HepG2 (cell line): Measurements from ENCODE around the gene GSTK1. TPM values are rescaled to one million over a fixed set of nuclear protein-coding genes. Genes with fewer than 3 reads are reported as not detected.
A peak's percentile ranks its signal among the peaks of the same experiment; 100 is the strongest.

Source experiments
- ARID3A ChIP-seq: IDR thresholded peaks from 2 replicates; pipeline ENCODE4 v1.6.1; 2012; ENCODE audit warnings: low read depth, low read length, improper control_type of control experiment
- BCL6 ChIP-seq: IDR thresholded peaks from 2 replicates; pipeline ENCODE4 v1.6.1; 2016; ENCODE audit warnings: missing genetic modification reagents, missing compliant biosample characterization
- CENPBD1 ChIP-seq: sonication (generic); formaldehyde crosslinking; IDR thresholded peaks from 2 replicates; pipeline ENCODE4 v1.8.0; 2022; ENCODE audit warnings: missing genetic modification reagents, low read depth, mild to moderate bottlenecking, borderline replicate concordance
- DNMT1 ChIP-seq: sonication (generic); formaldehyde crosslinking; IDR thresholded peaks from 2 replicates; pipeline ENCODE4 v1.5.1; 2020; ENCODE audit warnings: mild to moderate bottlenecking, missing genetic modification reagents
- ESRRA ChIP-seq: sonication (generic); formaldehyde crosslinking; IDR thresholded peaks from 2 replicates; pipeline ENCODE4 v1.5.1; 2020; ENCODE audit warnings: mild to moderate bottlenecking, low read depth, missing genetic modification reagents
- FOXJ3 ChIP-seq: sonication (generic); formaldehyde crosslinking; IDR thresholded peaks from 2 replicates; pipeline ENCODE4 v1.4.0; 2020; ENCODE audit warnings: missing genetic modification reagents, mild to moderate bottlenecking, borderline replicate concordance
- HBP1 ChIP-seq: IDR thresholded peaks from 2 replicates; pipeline ENCODE4 v1.6.1; 2016; ENCODE audit warnings: low read depth, control low read depth
- MAZ ChIP-seq, 2 experiments: sonication (generic) in 1 of 2; formaldehyde crosslinking in 1 of 2; IDR thresholded peaks; 2 replicates each; pipeline versions ENCODE4 v1.5.0 to v1.6.1; 2012 to 2020; ENCODE audit warnings: low read depth in 2 of 2, mild to moderate bottlenecking in 2 of 2, borderline replicate concordance in 1 of 2, improper control_type of control experiment in 1 of 2, low read length in 1 of 2, missing genetic modification reagents in 1 of 2, moderate library complexity in 1 of 2
- NR1H2 ChIP-seq: sonication (generic); formaldehyde crosslinking; IDR thresholded peaks from 2 replicates; pipeline ENCODE4 v1.8.1; 2022; ENCODE audit warnings: low read depth, missing genetic modification reagents, borderline replicate concordance
- POLR2AphosphoS5 ChIP-seq: IDR thresholded peaks from 2 replicates; pipeline ENCODE4 v1.6.1; 2012; ENCODE audit warnings: low read depth, low read length
- RBM22 ChIP-seq: fragments of 200-400 bp; formaldehyde crosslinking; optimal IDR thresholded peaks from 2 replicates; pipeline ENCODE3; 2017; ENCODE audit warnings: mild to moderate bottlenecking, low read length, moderate library complexity
- SNAPC2 ChIP-seq: sonication (generic); formaldehyde crosslinking; IDR thresholded peaks from 2 replicates; pipeline ENCODE4 v1.8.1; 2022; ENCODE audit warnings: mild to moderate bottlenecking, missing genetic modification reagents
- SSRP1 ChIP-seq: IDR thresholded peaks from 2 replicates; pipeline ENCODE4 v1.6.1; 2016; ENCODE audit warnings: control low read depth
- TARDBP ChIP-seq: sonication (generic); formaldehyde crosslinking; IDR thresholded peaks from 2 replicates; pipeline ENCODE4 v1.8.0; 2022; ENCODE audit warnings: mild to moderate bottlenecking, missing genetic modification reagents
- XBP1 ChIP-seq: sonication (generic); formaldehyde crosslinking; IDR thresholded peaks from 2 replicates; pipeline ENCODE4 v1.5.0; 2020; ENCODE audit warnings: missing genetic modification reagents
- ZBTB33 ChIP-seq: sonication (generic); formaldehyde crosslinking; IDR thresholded peaks from 2 replicates; pipeline ENCODE4 v1.4.0; 2020; ENCODE audit warnings: missing genetic modification reagents
- ZFP62 ChIP-seq: sonication (generic); formaldehyde crosslinking; IDR thresholded peaks from 2 replicates; pipeline ENCODE4 v1.4.0; 2020; ENCODE audit warnings: missing genetic modification reagents
- ZNF556 ChIP-seq: sonication (generic); formaldehyde crosslinking; IDR thresholded peaks from 2 replicates; pipeline ENCODE4 v1.4.0; 2020; ENCODE audit warnings: mild to moderate bottlenecking, missing genetic modification reagents, borderline replicate concordance
- ZNF615 ChIP-seq: sonication (generic); formaldehyde crosslinking; IDR thresholded peaks from 2 replicates; pipeline ENCODE4 v1.5.0; 2020; ENCODE audit warnings: mild to moderate bottlenecking, missing genetic modification reagents, borderline replicate concordance
- ZNF720 ChIP-seq: sonication (generic); formaldehyde crosslinking; IDR thresholded peaks from 2 replicates; pipeline ENCODE4 v1.4.0; 2020; ENCODE audit warnings: missing genetic modification reagents
- ZNF768 ChIP-seq: sonication (generic); formaldehyde crosslinking; IDR thresholded peaks from 2 replicates; pipeline ENCODE4 v1.4.0; 2020; ENCODE audit warnings: missing genetic modification reagents
- ZNF883 ChIP-seq: sonication (generic); formaldehyde crosslinking; IDR thresholded peaks from 2 replicates; pipeline ENCODE4 v1.5.1; 2020; ENCODE audit warnings: mild to moderate bottlenecking, missing genetic modification reagents; ENCODE audit errors: not compliant biosample characterization
- polyA plus RNA-seq, 8 experiments: library from polyadenylated mRNA; depleted of rRNA in 3 of 8; stranded (reverse) in 7 of 8; unstranded in 1 of 8; fragments of >200 nt; fragmentation: Illumina TruSeq in 4 of 8; extraction: Trizol in 4 of 8; gene quantifications; 2 replicates each; pipeline versions ENCODE4 v1.2.1 to v1.2.3, GENCODE V29; 2011 to 2016; ENCODE audit warnings: low read depth in 4 of 8, missing spikeins in 1 of 8, mixed read lengths in 1 of 8; ENCODE audit not compliant: insufficient read depth in 1 of 8
- total RNA-seq, 5 experiments: library from RNA; depleted of rRNA; stranded (reverse); fragments of >200 nt; fragmentation: Illumina TruSeq; extraction: Trizol; gene quantifications; 2 replicates each; pipeline ENCODE4 v1.2.3, GENCODE V29; 2016; ENCODE audit warnings: low read depth in 1 of 5

GSTK1 gene
- total and polyA plus RNA-seq, 2 of the 13 experiments (the other 11 are each of a cell fraction or from before 2014, with no cell fraction given) = 64.6 to 92.1 TPM

- TF ChIP-seq HBP1 (CRISPR knock-in tag) (no peak), ARID3A (no peak), ZNF615 (CRISPR knock-in tag) (no peak), XBP1 (CRISPR knock-in tag) (no peak), BCL6 (CRISPR knock-in tag) (0 out of 2 replicates have a peak, but pooled peaks have one; percentile 12), ZFP62 (CRISPR knock-in tag) (no peak), TARDBP (CRISPR knock-in tag) (no peak; the same call in none of the 2 replicates), MAZ (IDR thresholded peaks at IDR 0.05; ENCODE audit: borderline replicate concordance, low read depth, low read length) (peak; percentile 62; the same call in 1 of the 2 replicates), MAZ (CRISPR knock-in tag; IDR thresholded peaks at IDR 0.05; ENCODE audit: low read depth) (peak; percentile 88), ESRRA (CRISPR knock-in tag) (peak; percentile 38; the same call in 1 of the 2 replicates), NR1H2 (CRISPR knock-in tag) (no peak), ZNF883 (CRISPR knock-in tag) (no peak), POLR2AphosphoS5 (peak; percentile 85), SSRP1 (CRISPR knock-in tag) (no peak), CENPBD1 (no peak), ZBTB33 (CRISPR knock-in tag) (peak; percentile 96), ZNF720 (CRISPR knock-in tag) (no peak), DNMT1 (CRISPR knock-in tag) (0 out of 2 replicates have a peak, but pooled peaks have one; percentile 13), SNAPC2 (CRISPR knock-in tag) (no peak), RBM22 (no peak), FOXJ3 (CRISPR knock-in tag) (no peak), ZNF556 (CRISPR knock-in tag) (peak; percentile 59; the same call in 1 of the 2 replicates), ZNF768 (CRISPR knock-in tag) (0 out of 2 replicates have a peak, but pooled peaks have one; percentile 56)
Measured at GRCh38 chr7:143287935-143288826, 24.9 kb downstream of the GSTK1 start, which contains the start of gene CASP2 (continued).
